Measurements from ENCODE around the gene KANSL1. TPM values are rescaled to one million over a fixed set of nuclear protein-coding genes. Genes with fewer than 3 reads are reported as not detected.
A peak's percentile ranks its signal among the peaks of the same experiment; 100 is the strongest.

The KANSL1 gene
- total RNA-seq, 1 donor from 2014 or later, result 78.5 TPM

GRCh38 chr17:46139432-46140210 is 53.6 kb downstream of the KANSL1 start:
- TF ChIP-seq, protein P1, sequence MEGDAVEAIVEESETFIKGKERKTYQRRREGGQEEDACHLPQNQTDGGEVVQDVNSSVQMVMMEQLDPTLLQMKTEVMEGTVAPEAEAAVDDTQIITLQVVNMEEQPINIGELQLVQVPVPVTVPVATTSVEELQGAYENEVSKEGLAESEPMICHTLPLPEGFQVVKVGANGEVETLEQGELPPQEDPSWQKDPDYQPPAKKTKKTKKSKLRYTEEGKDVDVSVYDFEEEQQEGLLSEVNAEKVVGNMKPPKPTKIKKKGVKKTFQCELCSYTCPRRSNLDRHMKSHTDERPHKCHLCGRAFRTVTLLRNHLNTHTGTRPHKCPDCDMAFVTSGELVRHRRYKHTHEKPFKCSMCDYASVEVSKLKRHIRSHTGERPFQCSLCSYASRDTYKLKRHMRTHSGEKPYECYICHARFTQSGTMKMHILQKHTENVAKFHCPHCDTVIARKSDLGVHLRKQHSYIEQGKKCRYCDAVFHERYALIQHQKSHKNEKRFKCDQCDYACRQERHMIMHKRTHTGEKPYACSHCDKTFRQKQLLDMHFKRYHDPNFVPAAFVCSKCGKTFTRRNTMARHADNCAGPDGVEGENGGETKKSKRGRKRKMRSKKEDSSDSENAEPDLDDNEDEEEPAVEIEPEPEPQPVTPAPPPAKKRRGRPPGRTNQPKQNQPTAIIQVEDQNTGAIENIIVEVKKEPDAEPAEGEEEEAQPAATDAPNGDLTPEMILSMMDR (IDR thresholded peaks at IDR 0.05), result no peak
- no peak overlapping the region for H3K4me3 ChIP-seq
- H3K27me3 ChIP-seq (ENCODE audit: low read depth), result no peaks in the 10 kb centered on the region
- DNase-seq, result no peak
- H3K4me1 ChIP-seq, result peaks cover 82% of the 10 kb centered on the region
- intact Hi-C loops (cut with DNase I), result no loop called here
- ATAC-seq, result peak; percentile 59 to 64
- no peak overlapping the region for H3K27ac ChIP-seq
- no peaks in the 10 kb centered on the region for H3K9me3 ChIP-seq
- H3K36me3 ChIP-seq, result no peaks in the 10 kb centered on the region

- TF ChIP-seq, protein P1 (IDR thresholded peaks at IDR 0.05), result no peak
- no peak overlapping the region for H3K4me3 ChIP-seq
- ATAC-seq, result no peak
- no peaks in the 10 kb centered on the region for H3K27me3 ChIP-seq (ENCODE audit: low read depth)
- intact Hi-C loops (cut with DNase I), result no loop called here
- peaks cover 72% of the 10 kb centered on the region for H3K4me1 ChIP-seq
- H3K36me3 ChIP-seq, result no peaks in the 10 kb centered on the region
- no peak overlapping the region for H3K27ac ChIP-seq
- H3K9me3 ChIP-seq, result no peaks in the 10 kb centered on the region
- no peak for DNase-seq
These were observed 54.8 kb downstream of the KANSL1 start for GRCh38 chr17:46138473-46138872.

GRCh38 chr17:46136820-46137219 is 56.4 kb downstream of the KANSL1 start:
- H3K4me1 ChIP-seq, result peaks cover 68% of the 10 kb centered on the region

DNA sequence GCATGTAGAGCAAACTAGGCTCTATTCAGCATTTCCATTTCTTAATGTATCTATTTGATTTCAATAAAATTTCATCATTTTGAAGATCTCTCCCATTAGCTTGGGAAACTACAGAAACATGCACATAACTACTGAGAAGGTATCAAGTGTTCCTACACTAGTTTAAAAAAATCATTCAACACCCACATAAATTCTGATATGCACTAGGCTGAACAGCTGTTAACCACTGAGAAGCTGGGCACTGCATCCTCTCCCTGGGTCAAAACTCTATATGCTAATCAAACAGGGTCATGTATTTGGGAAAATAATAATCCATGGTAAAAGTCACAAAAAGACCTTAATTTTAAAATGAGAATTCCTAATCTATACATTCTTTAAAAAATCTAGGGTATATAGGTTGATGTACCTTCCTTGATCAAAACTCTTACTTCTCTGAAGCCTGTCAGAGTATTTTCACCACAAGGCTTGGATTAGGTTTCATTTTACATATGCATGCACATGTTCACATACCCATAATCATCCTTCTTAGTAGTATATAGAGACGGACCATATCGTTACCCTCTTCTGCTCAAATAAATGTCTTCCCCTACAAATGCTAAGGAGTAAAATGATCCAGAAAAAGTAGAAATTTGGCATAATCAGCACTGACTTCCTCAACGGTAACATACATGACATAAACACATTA is 57.2 kb downstream of the KANSL1 start:
- Histone ChIP-seq H3K27ac (no peak overlapping the region), H3K9me3 (no peaks in the 10 kb centered on the region), H3K36me3 (no peaks in the 10 kb centered on the region), H3K4me3 (no peak overlapping the region), H3K4me1 (peaks cover 67% of the 10 kb centered on the region), H3K27me3 (ENCODE audit: low read depth) (no peaks in the 10 kb centered on the region)
- intact Hi-C loops (cut with DNase I), result no loop called here
- ATAC-seq (no peak), DNase-seq (no peak)
- TF ChIP-seq, protein P1 (IDR thresholded peaks at IDR 0.05), result no peak

More at GRCh38 chr17:46136820-46137219, 56.4 kb downstream of the KANSL1 start:
- Histone ChIP-seq H3K27me3 (ENCODE audit: low read depth) (no peaks in the 10 kb centered on the region), H3K36me3 (no peaks in the 10 kb centered on the region), H3K9me3 (no peaks in the 10 kb centered on the region), H3K27ac (no peak overlapping the region), H3K4me3 (no peak overlapping the region)
- ATAC-seq (no peak), DNase-seq (no peak)
- TF ChIP-seq, protein P1 (IDR thresholded peaks at IDR 0.05), result no peak
- intact Hi-C loops (cut with DNase I), result no loop called here

DNA sequence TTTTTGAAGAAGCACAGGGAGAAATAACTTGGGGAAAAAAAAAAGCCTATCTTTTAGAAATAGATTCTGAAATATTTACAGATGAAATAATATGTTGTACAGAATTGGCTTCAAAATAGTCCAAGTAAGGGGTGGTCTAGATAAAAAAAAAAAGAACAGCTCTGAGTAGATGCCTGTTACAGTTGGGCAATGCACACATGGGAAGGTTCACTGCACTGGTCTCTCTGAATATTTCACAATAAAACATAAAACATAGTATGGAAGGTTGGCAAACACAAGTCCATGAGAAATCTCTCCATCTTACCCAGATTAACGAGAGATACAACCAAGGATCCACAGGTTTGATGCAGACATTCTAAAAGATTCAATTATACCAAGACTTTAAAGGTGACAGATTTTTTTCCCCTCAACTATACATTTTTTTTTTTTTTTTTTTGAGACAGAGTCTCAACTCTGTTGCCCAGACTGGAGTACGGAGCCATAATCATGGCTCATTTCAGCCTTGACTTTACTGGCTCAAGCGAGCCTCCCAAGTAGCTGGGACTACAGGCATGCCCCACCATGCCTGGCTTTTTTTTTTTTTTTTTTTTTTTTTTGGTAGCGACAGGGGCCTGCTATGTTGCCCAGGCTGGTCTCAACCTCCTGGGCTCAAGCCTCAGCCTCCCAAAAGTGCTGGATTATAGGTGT is 58.0 kb downstream of the KANSL1 start:
- Histone ChIP-seq H3K27me3 (ENCODE audit: low read depth) (no peaks in the 10 kb centered on the region), H3K4me1 (peaks cover 67% of the 10 kb centered on the region), H3K4me3 (no peak overlapping the region), H3K27ac (no peak overlapping the region), H3K9me3 (no peaks in the 10 kb centered on the region), H3K36me3 (no peaks in the 10 kb centered on the region)
- ATAC-seq (no peak), DNase-seq (no peak)
- TF ChIP-seq, protein P1 (IDR thresholded peaks at IDR 0.05), result no peak
- intact Hi-C loops (cut with DNase I), result no loop called here
